Heart left ventricle (tissue), 13 donors: ENCODE measurements around the gene C1orf167.

Source experiments
- POLR2A ChIP-seq, 2 donors: fragments of 450-650 bp; IDR thresholded peaks; one replicate each; pipeline ENCODE4 v1.6.1; 2017; ENCODE audit warnings: antibody characterized with exemption in 2 of 2, mild to moderate bottlenecking in 2 of 2, moderate library complexity in 2 of 2
- TF ChIP-seq, protein P1 (sequence below), 12 donors: fragments of 200-600 bp; sonication (generic) in 4 of 12; IDR thresholded peaks; one replicate each; pipeline versions ENCODE4 v1.5.0 to v1.8.0; 2018 to 2022; ENCODE audit warnings: antibody characterized with exemption in 12 of 12, mild to moderate bottlenecking in 5 of 12
- donor health status: ischemic (EF 13 %, LVEDD 7.1; RV severe dilation, severe dysfunction).
- donor health status: DM: no; HTN: yes; CAD: no.
- donor health status: DM: no; HTN: no; CAD: no.
- donor health status: ischemic (EF 25% LVEDD 6.9; RV normal size, moderate dysfunction).
- donor health status: ischemic (EF 25% LVEDD 5.7; RV mildly dilated, moderate dysfunction).
- donor health status: ischemic (EF 35%, LVEDD 5.7; RV mildly dilated, moderate dysfunction).
- donor health status: nonischemic (EF 11% LVEDD 7.7; RV severe dilation, severe dysfunction).
- donor health status: DM: yes; HTN: yes; CAD: no.
- donor health status: PGD.
- donor health status: ischemic (EF 29% LVEDD 5.4; RV normal size, mild dysfunction).
- donor health status: nonischemic (EF 23%, LVEDD 6.1; RV moderate dilation, normal function).

DNA sequence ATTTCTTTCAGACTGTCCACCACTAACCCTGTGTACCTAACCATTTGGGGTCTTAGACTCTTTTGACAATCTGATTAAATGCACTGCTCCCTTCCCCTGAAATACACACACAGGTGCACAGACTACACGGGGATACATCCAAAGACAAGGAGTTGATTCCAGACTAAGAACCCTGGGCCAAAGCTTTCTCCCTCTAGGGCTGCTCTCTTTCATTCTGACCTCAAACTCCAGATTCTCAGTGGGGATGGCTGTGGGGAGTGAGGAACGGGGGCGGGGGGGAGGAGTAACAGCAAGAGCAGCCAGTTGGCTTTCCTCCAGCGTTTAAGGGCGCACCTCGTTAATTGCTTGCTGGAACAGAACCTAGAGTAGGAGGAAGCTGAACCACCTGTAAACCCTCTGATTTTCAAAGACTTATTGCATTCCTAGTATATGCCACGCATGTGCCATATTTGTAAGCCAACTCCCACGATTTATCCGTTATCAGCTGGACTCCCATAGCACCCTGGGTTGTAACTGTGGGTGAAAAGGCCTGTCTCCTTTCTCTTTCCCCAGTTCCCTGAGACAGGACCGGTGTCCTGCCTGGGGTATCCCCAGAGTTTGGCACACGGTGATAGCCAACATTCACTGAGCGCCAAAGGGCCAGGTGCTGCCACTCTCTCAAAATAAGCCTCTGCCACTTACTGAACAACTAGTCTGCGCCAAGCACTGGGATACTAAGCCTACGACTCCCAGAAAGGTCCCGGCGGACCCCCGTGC is 42.9 kb downstream of the C1orf167 start:
- no peak for TF ChIP-seq POLR2A (IDR thresholded peaks at IDR 0.05)
- TF ChIP-seq, protein P1, sequence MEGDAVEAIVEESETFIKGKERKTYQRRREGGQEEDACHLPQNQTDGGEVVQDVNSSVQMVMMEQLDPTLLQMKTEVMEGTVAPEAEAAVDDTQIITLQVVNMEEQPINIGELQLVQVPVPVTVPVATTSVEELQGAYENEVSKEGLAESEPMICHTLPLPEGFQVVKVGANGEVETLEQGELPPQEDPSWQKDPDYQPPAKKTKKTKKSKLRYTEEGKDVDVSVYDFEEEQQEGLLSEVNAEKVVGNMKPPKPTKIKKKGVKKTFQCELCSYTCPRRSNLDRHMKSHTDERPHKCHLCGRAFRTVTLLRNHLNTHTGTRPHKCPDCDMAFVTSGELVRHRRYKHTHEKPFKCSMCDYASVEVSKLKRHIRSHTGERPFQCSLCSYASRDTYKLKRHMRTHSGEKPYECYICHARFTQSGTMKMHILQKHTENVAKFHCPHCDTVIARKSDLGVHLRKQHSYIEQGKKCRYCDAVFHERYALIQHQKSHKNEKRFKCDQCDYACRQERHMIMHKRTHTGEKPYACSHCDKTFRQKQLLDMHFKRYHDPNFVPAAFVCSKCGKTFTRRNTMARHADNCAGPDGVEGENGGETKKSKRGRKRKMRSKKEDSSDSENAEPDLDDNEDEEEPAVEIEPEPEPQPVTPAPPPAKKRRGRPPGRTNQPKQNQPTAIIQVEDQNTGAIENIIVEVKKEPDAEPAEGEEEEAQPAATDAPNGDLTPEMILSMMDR (IDR thresholded peaks at IDR 0.05), result no peak
